Measurements from ENCODE around the gene SSTR4. TPM values are rescaled to one million over a fixed set of nuclear protein-coding genes. Genes with fewer than 3 reads are reported as not detected.

Gene SSTR4
- total and polyA plus RNA-seq, 9 of the 15 experiments (the other 6 are each of a cell fraction or from before 2014, with no cell fraction given), result not detected

- TF ChIP-seq NR2C1 (IDR thresholded peaks at IDR 0.05), result no peak
- TF ChIP-seq NR2C1 (tag; IDR thresholded peaks at IDR 0.05), result 0 out of 2 replicates have a peak, but pooled peaks have one; percentile 35
- no peak for TF ChIP-seq RHOXF2B (CRISPR knock-in tag; conservative IDR thresholded peaks at IDR 0.05)
- peak; percentile 58 for TF ChIP-seq BHLHE40 (IDR thresholded peaks at IDR 0.05; ENCODE audit: low read length)
- peak; percentile 72; the same call in 1 of the 2 replicates for TF ChIP-seq ZNF232 (CRISPR knock-in tag; IDR thresholded peaks at IDR 0.05)
- TF ChIP-seq SUPT5H (IDR thresholded peaks at IDR 0.05), result 0 out of 2 replicates have a peak, but pooled peaks have one; percentile 68
- TF ChIP-seq NEUROD1 (IDR thresholded peaks at IDR 0.05; ENCODE audit: borderline replicate concordance, low read depth, low read length, partially characterized antibody), result peak; percentile 27
- TF ChIP-seq GABPB1 (CRISPR knock-in tag; IDR thresholded peaks at IDR 0.05), result peak; percentile 53; the same call in 1 of the 2 replicates
- no peak for TF ChIP-seq NR2C2 (CRISPR knock-in tag; IDR thresholded peaks at IDR 0.05)
- peak; percentile 60 for TF ChIP-seq NR2C2 (tag; IDR thresholded peaks at IDR 0.05)
- no peak for TF ChIP-seq DNMT1 (IDR thresholded peaks at IDR 0.05)
- no peak for TF ChIP-seq ZNF212 (CRISPR knock-in tag; IDR thresholded peaks at IDR 0.05)
- peak in 1 of 2 experiments; percentile 45; a peak in 1 of 4 replicates for TF ChIP-seq HDAC1 (IDR thresholded peaks at IDR 0.05)
- peak; percentile 88 for TF ChIP-seq L3MBTL2 (IDR thresholded peaks at IDR 0.05)
- TF ChIP-seq SAP30 (IDR thresholded peaks at IDR 0.05; ENCODE audit: borderline replicate concordance, insufficient read depth, low read depth, low read length, poor library complexity, severe bottlenecking), result peak; percentile 25
- TF ChIP-seq ATF1 (CRISPR knock-in tag; IDR thresholded peaks at IDR 0.05), result no peak
- peak; percentile 68 for TF ChIP-seq ATF1 (tag; IDR thresholded peaks at IDR 0.05)
- TF ChIP-seq MYC (IDR thresholded peaks at IDR 0.05; ENCODE audit: low read depth, low read length), result peak; percentile 90
- peak; percentile 82; the same call in 1 of the 2 replicates for TF ChIP-seq MYC (CRISPR knock-in tag; IDR thresholded peaks at IDR 0.05; ENCODE audit: borderline replicate concordance, low read depth)
- TF ChIP-seq TAF7 (tag; IDR thresholded peaks at IDR 0.05), result peak; percentile 54; the same call in 1 of the 2 replicates
- TF ChIP-seq JUNB (CRISPR knock-in tag; conservative IDR thresholded peaks at IDR 0.05), result no peak
- peak; percentile 72 to 89 for TF ChIP-seq RAD21 (CRISPR knock-in tag; conservative IDR thresholded peaks at IDR 0.05 in 1 of 2, IDR thresholded peaks at IDR 0.05 in 1 of 2)
- peak; percentile 14 for TF ChIP-seq TAF1 (IDR thresholded peaks at IDR 0.05; ENCODE audit: control insufficient read depth, extremely low read depth, insufficient read depth, low read length, severe bottlenecking)
- peak; percentile 47; the same call in 1 of the 2 replicates for TF ChIP-seq PHF8 (IDR thresholded peaks at IDR 0.05; ENCODE audit: borderline replicate concordance, low read length)
- no peak for TF ChIP-seq USF2 (CRISPR knock-in tag; IDR thresholded peaks at IDR 0.05)
- TF ChIP-seq MAFG (tag; conservative IDR thresholded peaks at IDR 0.05), result no peak
- peak; percentile 95 for TF ChIP-seq BRD9 (IDR thresholded peaks at IDR 0.05; ENCODE audit: low read depth, partially characterized antibody)
- 0 out of 4 replicates have a peak, but pooled peaks of 1 of the 2 experiments have one; percentile 21 for TF ChIP-seq NRF1 (conservative IDR thresholded peaks at IDR 0.05 in 1 of 2, IDR thresholded peaks at IDR 0.05 in 1 of 2)
- 0 out of 2 replicates have a peak, but pooled peaks have one; percentile 14 for TF ChIP-seq ZFPM2 (CRISPR knock-in tag; IDR thresholded peaks at IDR 0.05)
- peak; percentile 46 for TF ChIP-seq TAF9B (IDR thresholded peaks at IDR 0.05; ENCODE audit: partially characterized antibody)
Observed at GRCh38 chr20:23050847-23051627, 15.9 kb downstream of the SSTR4 start (continued).
